ENCODE measurements around the gene EXOSC2. TPM values are rescaled to one million over a fixed set of nuclear protein-coding genes. Genes with fewer than 3 reads are reported as not detected.

Gene EXOSC2
- polyA plus RNA-seq, 1 donor (not counting 4 experiments of a cell fraction or from before 2014, with no cell fraction given), result 37.5 TPM

DNA sequence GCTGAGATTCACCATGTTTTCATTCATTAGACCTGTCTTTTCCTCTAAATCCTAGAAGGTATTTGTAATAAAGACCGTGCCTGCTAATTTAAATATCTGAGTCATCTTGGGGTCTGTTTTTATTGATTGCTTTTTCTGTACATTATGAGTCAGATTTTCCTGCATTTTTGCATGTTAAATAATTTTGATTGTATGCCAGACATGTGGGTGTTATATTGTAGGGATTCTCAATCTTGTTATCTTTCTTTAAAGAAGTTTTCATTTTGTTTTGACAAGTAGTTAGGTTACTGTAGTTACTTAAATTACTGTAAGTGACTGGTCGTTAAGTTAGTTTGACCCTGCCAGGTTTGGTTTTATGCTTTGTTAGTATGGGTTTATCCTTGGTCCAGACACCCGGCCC, 35.1 kb downstream of the EXOSC2 start:
- Histone ChIP-seq H3K79me2 (ENCODE audit: control insufficient read depth, insufficient read depth, low read length) (peaks cover 35% of the 10 kb centered on the region), H3K36me3 (ENCODE audit: control insufficient read depth in 2 of 2, extremely low read depth in 1 of 2, insufficient read depth in 2 of 2, low read length in 2 of 2) (no peaks in the 10 kb centered on the region), H2AFZ (ENCODE audit: control insufficient read depth, low read length) (no peak overlapping the region), H3K4me2 (ENCODE audit: control insufficient read depth, extremely low read depth, insufficient read depth, low read depth, low read length) (peak overlapping the region; percentile 46), H3K27ac (ENCODE audit: control insufficient read depth, insufficient read depth, low read length) (peak overlapping the region; percentile 68), H3K4me3 (ENCODE audit: control insufficient read depth in 2 of 3, extremely low read depth in 1 of 3, insufficient read depth in 2 of 3, low read depth in 1 of 3, low read length in 3 of 3) (no peak overlapping the region), H3K9me1 (ENCODE audit: control insufficient read depth, extremely low read depth, insufficient read depth, low read length) (no peaks in the 10 kb centered on the region), H3K27me3 (ENCODE audit: control insufficient read depth, extremely low read depth, insufficient read depth, low read length) (no peaks in the 10 kb centered on the region), H4K20me1 (ENCODE audit: control insufficient read depth, extremely low read depth, insufficient read depth, low read length) (no peaks in the 10 kb centered on the region), H3K9ac (ENCODE audit: control insufficient read depth, extremely low read depth, insufficient read depth, low read length) (peak overlapping the region; percentile 53), H3K9me3 (ENCODE audit: control insufficient read depth, low read depth, low read length) (no peaks in the 10 kb centered on the region), H3K4me1 (ENCODE audit: control insufficient read depth, extremely low read depth, insufficient read depth, low read length) (peaks cover 21% of the 10 kb centered on the region)
- FAIRE-seq (no peak), DNase-seq (ENCODE audit: low read depth, low spot score) (no peak)
- dilution Hi-C loops (cut with MboI; ENCODE audit: extremely low pct_ligation_motif_present, low sequenced_read_pairs), result no loop called here
- TF ChIP-seq, protein P1, sequence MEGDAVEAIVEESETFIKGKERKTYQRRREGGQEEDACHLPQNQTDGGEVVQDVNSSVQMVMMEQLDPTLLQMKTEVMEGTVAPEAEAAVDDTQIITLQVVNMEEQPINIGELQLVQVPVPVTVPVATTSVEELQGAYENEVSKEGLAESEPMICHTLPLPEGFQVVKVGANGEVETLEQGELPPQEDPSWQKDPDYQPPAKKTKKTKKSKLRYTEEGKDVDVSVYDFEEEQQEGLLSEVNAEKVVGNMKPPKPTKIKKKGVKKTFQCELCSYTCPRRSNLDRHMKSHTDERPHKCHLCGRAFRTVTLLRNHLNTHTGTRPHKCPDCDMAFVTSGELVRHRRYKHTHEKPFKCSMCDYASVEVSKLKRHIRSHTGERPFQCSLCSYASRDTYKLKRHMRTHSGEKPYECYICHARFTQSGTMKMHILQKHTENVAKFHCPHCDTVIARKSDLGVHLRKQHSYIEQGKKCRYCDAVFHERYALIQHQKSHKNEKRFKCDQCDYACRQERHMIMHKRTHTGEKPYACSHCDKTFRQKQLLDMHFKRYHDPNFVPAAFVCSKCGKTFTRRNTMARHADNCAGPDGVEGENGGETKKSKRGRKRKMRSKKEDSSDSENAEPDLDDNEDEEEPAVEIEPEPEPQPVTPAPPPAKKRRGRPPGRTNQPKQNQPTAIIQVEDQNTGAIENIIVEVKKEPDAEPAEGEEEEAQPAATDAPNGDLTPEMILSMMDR (optimal IDR thresholded peaks at IDR 0.05 in 1 of 3, IDR thresholded peaks at IDR 0.05 in 1 of 3, conservative IDR thresholded peaks at IDR 0.05 in 1 of 3; ENCODE audit: extremely low read depth in 1 of 3, insufficient read depth in 2 of 3, low read length in 3 of 3), result no peak
- no peak for TF ChIP-seq EZH2 (IDR thresholded peaks at IDR 0.05; ENCODE audit: low read length)

DNA sequence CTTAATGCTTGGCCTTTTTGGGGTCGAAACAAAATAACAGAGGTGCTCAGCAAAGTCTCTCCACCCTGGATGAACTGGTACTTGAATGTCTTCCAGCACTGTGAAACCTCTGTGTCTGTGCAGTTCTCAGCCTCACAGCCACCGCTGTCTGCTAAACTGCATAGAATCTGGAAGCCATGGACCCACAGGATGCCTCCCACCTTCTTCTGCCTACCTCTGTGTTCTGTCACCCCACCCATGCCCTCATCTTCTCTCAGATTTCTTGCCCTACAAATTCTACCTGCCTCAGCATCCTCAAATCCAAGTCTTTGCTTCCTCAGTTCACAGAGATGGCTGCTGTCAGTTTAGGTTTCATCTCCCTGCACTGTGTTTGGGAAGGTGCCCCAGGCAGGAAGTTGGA, 35.6 kb downstream of the EXOSC2 start:
- TF ChIP-seq, protein P1 (optimal IDR thresholded peaks at IDR 0.05 in 1 of 3, IDR thresholded peaks at IDR 0.05 in 1 of 3, conservative IDR thresholded peaks at IDR 0.05 in 1 of 3; ENCODE audit: extremely low read depth in 1 of 3, insufficient read depth in 2 of 3, low read length in 3 of 3), result no peak
- TF ChIP-seq EZH2 (IDR thresholded peaks at IDR 0.05; ENCODE audit: low read length), result no peak
- Histone ChIP-seq H3K4me2 (ENCODE audit: control insufficient read depth, extremely low read depth, insufficient read depth, low read depth, low read length) (peak overlapping the region; percentile 46), H3K4me3 (ENCODE audit: control insufficient read depth in 2 of 3, extremely low read depth in 1 of 3, insufficient read depth in 2 of 3, low read depth in 1 of 3, low read length in 3 of 3) (no peak overlapping the region), H3K79me2 (ENCODE audit: control insufficient read depth, insufficient read depth, low read length) (peaks cover 37% of the 10 kb centered on the region), H3K27me3 (ENCODE audit: control insufficient read depth, extremely low read depth, insufficient read depth, low read length) (no peaks in the 10 kb centered on the region), H2AFZ (ENCODE audit: control insufficient read depth, low read length) (no peak overlapping the region), H3K9ac (ENCODE audit: control insufficient read depth, extremely low read depth, insufficient read depth, low read length) (no peak overlapping the region), H3K36me3 (ENCODE audit: control insufficient read depth in 2 of 2, extremely low read depth in 1 of 2, insufficient read depth in 2 of 2, low read length in 2 of 2) (no peaks in the 10 kb centered on the region), H3K27ac (ENCODE audit: control insufficient read depth, insufficient read depth, low read length) (peak overlapping the region; percentile 68), H3K4me1 (ENCODE audit: control insufficient read depth, extremely low read depth, insufficient read depth, low read length) (peaks cover 21% of the 10 kb centered on the region), H3K9me3 (ENCODE audit: control insufficient read depth, low read depth, low read length) (no peaks in the 10 kb centered on the region), H4K20me1 (ENCODE audit: control insufficient read depth, extremely low read depth, insufficient read depth, low read length) (no peaks in the 10 kb centered on the region), H3K9me1 (ENCODE audit: control insufficient read depth, extremely low read depth, insufficient read depth, low read length) (no peaks in the 10 kb centered on the region)
- FAIRE-seq, result no peak
- dilution Hi-C loops (cut with MboI; ENCODE audit: extremely low pct_ligation_motif_present, low sequenced_read_pairs), result no loop called here
- DNase-seq (ENCODE audit: low read depth, low spot score), result no peak

Data from keratinocyte (primary cell).